Upper lobe of left lung (tissue), 4 donors: ENCODE data around the gene STEAP4.

Experiments used
- EP300 ChIP-seq, 4 donors: sonication (generic); formaldehyde crosslinking; IDR thresholded peaks; one replicate each; pipeline ENCODE4 v1.5.1; 2017; ENCODE audit warnings: antibody characterized with exemption in 4 of 4, control low read depth in 2 of 4
- POLR2A ChIP-seq, 4 donors: fragments of 450-650 bp; IDR thresholded peaks; one replicate each; pipeline ENCODE4 v1.5.1; 2016 to 2017; ENCODE audit warnings: antibody characterized with exemption in 4 of 4, mild to moderate bottlenecking in 2 of 4
- TF ChIP-seq, protein P1 (sequence below), 6 experiments: fragments of 450-650 bp in 4 of 6; fragments of 200-600 bp in 2 of 6; sonication (generic) in 2 of 6; IDR thresholded peaks; one replicate each; pipeline ENCODE4 v1.5.1; 2016 to 2019; ENCODE audit warnings: antibody characterized with exemption in 6 of 6

DNA sequence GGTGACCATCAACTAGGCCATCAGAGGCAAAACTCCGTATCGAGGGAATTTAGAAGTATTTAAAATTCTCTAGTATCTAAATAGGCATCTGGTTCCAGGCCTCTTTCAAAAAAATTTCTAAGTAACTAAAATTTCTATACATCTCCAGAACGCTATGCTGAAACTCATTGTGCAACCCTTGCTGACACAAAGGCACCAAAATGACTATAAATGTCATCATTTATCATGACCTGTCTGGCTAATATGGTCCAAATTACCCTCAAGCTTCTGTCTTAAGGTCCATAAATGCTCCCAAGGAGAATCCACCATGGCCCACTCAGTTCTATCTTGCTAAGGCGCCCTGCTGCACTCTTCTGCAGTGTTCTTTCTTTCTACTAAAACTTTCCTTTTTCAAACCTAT, 16.2 kb downstream of the STEAP4 start:
- TF ChIP-seq, protein P1, sequence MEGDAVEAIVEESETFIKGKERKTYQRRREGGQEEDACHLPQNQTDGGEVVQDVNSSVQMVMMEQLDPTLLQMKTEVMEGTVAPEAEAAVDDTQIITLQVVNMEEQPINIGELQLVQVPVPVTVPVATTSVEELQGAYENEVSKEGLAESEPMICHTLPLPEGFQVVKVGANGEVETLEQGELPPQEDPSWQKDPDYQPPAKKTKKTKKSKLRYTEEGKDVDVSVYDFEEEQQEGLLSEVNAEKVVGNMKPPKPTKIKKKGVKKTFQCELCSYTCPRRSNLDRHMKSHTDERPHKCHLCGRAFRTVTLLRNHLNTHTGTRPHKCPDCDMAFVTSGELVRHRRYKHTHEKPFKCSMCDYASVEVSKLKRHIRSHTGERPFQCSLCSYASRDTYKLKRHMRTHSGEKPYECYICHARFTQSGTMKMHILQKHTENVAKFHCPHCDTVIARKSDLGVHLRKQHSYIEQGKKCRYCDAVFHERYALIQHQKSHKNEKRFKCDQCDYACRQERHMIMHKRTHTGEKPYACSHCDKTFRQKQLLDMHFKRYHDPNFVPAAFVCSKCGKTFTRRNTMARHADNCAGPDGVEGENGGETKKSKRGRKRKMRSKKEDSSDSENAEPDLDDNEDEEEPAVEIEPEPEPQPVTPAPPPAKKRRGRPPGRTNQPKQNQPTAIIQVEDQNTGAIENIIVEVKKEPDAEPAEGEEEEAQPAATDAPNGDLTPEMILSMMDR (IDR thresholded peaks at IDR 0.05) = no peak
- no peak for TF ChIP-seq POLR2A (IDR thresholded peaks at IDR 0.05)
- no peak for TF ChIP-seq EP300 (IDR thresholded peaks at IDR 0.05)
